H9 (cell line): ENCODE data around the gene MTA1. TPM values are rescaled to one million over a fixed set of nuclear protein-coding genes. Genes with fewer than 3 reads are reported as not detected.

Source experiments
- DNase-seq: peaks from one replicate; pipeline ENCODE4 v3.0.0-alpha.2; 2017
- H2AFZ ChIP-seq: one replicate; pipeline ENCODE4 v1.6.1; 2013; ENCODE audit warnings: mild to moderate bottlenecking, low read length, control low read depth, moderate library complexity
- H2AK5ac ChIP-seq: 2 replicates; pipeline ENCODE4 v1.6.1; 2013; ENCODE audit warnings: low read length, control low read depth, mixed read lengths; ENCODE audit not compliant: insufficient read length
- H2BK120ac ChIP-seq: one replicate; pipeline ENCODE4 v1.6.1; 2013; ENCODE audit warnings: low read depth, mild to moderate bottlenecking, low read length, control low read depth, inconsistent platforms; ENCODE audit not compliant: poor library complexity, severe bottlenecking
- H2BK12ac ChIP-seq: 2 replicates; pipeline ENCODE4 v1.6.1; 2013; ENCODE audit warnings: low read length, control low read depth, mixed read lengths, low read depth; ENCODE audit not compliant: insufficient read length
- H2BK15ac ChIP-seq: 2 replicates; pipeline ENCODE4 v1.6.1; 2013; ENCODE audit warnings: low read depth, low read length, control low read depth
- H2BK20ac ChIP-seq: one replicate; pipeline ENCODE4 v1.6.1; 2013; ENCODE audit warnings: low read depth, mild to moderate bottlenecking, low read length, control low read depth, inconsistent platforms; ENCODE audit not compliant: poor library complexity, severe bottlenecking
- H2BK5ac ChIP-seq: 2 replicates; pipeline ENCODE4 v1.6.1; 2013; ENCODE audit warnings: low read length, control low read depth, mixed read lengths; ENCODE audit not compliant: insufficient read length
- H3K14ac ChIP-seq: 2 replicates; pipeline ENCODE4 v1.6.1; 2013; ENCODE audit warnings: low read length, control low read depth; ENCODE audit not compliant: insufficient read depth
- H3K18ac ChIP-seq: 2 replicates; pipeline ENCODE4 v1.6.1; 2013; ENCODE audit warnings: low read depth, mild to moderate bottlenecking, mixed read lengths, low read length, control low read depth; ENCODE audit not compliant: insufficient read length
- H3K23ac ChIP-seq: 2 replicates; pipeline ENCODE4 v1.6.1; 2013; ENCODE audit warnings: low read length, control low read depth, mixed read lengths, low read depth; ENCODE audit not compliant: insufficient read length
- H3K23me2 ChIP-seq: 2 replicates; pipeline ENCODE4 v1.6.1; 2013; ENCODE audit warnings: low read depth, mild to moderate bottlenecking, mixed read lengths, low read length, control low read depth; ENCODE audit not compliant: insufficient read length, poor library complexity, severe bottlenecking
- H3K27ac ChIP-seq: 2 replicates; pipeline ENCODE4 v1.5.1; 2013; ENCODE audit warnings: low read length, control low read depth, mixed read lengths, low read depth; ENCODE audit not compliant: insufficient read length
- H3K27me3 ChIP-seq: 2 replicates; pipeline ENCODE4 v1.6.1; 2013; ENCODE audit warnings: low read length, control low read depth, inconsistent platforms; ENCODE audit not compliant: insufficient read depth
- H3K4ac ChIP-seq: 2 replicates; pipeline ENCODE4 v1.6.1; 2013; ENCODE audit warnings: low read depth, mild to moderate bottlenecking, control low read depth, inconsistent platforms, low read length, moderate library complexity
- H3K4me1 ChIP-seq: 2 replicates; pipeline ENCODE4 v1.6.1; 2013; ENCODE audit warnings: low read length, control low read depth, inconsistent platforms; ENCODE audit not compliant: insufficient read depth
- H3K4me2 ChIP-seq: 2 replicates; pipeline ENCODE4 v1.6.1; 2013; ENCODE audit warnings: low read length, control low read depth, mixed read lengths; ENCODE audit not compliant: insufficient read length, insufficient read depth
- H3K56ac ChIP-seq: 2 replicates; pipeline ENCODE4 v1.6.1; 2013; ENCODE audit warnings: low read depth, mild to moderate bottlenecking, mixed read lengths, low read length, control low read depth; ENCODE audit not compliant: insufficient read length
- H3K79me1 ChIP-seq: 2 replicates; pipeline ENCODE4 v1.6.1; 2013; ENCODE audit warnings: low read depth, mild to moderate bottlenecking, moderate library complexity, low read length, control low read depth, inconsistent platforms; ENCODE audit not compliant: insufficient read depth, poor library complexity, severe bottlenecking
- H3K79me2 ChIP-seq: 2 replicates; pipeline ENCODE4 v1.6.1; 2013; ENCODE audit warnings: low read length, control low read depth, inconsistent platforms; ENCODE audit not compliant: insufficient read depth
- H3K9ac ChIP-seq: 2 replicates; pipeline ENCODE4 v1.6.1; 2013; ENCODE audit warnings: low read length, control low read depth, mixed read lengths; ENCODE audit not compliant: insufficient read length; ENCODE audit errors: extremely low read depth
- H3K9me3 ChIP-seq: one replicate; pipeline ENCODE4 v1.6.1; 2013; ENCODE audit warnings: low read depth, low read length, inconsistent platforms; ENCODE audit not compliant: control insufficient read depth
- H3T11ph ChIP-seq: one replicate; pipeline ENCODE4 v1.6.1; 2013; ENCODE audit warnings: mild to moderate bottlenecking, low read length, control low read depth, inconsistent platforms
- H4K20me1 ChIP-seq: one replicate; pipeline ENCODE4 v1.6.1; 2013; ENCODE audit not compliant: control insufficient read depth, insufficient read length, insufficient read depth
- H4K5ac ChIP-seq: 2 replicates; pipeline ENCODE4 v1.6.1; 2013; ENCODE audit warnings: low read depth, mild to moderate bottlenecking, mixed read lengths, low read length, control low read depth; ENCODE audit not compliant: insufficient read length
- H4K8ac ChIP-seq: replicated peaks from 2 replicates; pipeline ENCODE4 v1.6.1; 2013; ENCODE audit warnings: low read length, control low read depth, mixed read lengths, low read depth; ENCODE audit not compliant: insufficient read length
- H4K91ac ChIP-seq: 2 replicates; pipeline ENCODE4 v1.6.1; 2013; ENCODE audit warnings: low read depth, mild to moderate bottlenecking, moderate library complexity, mixed read lengths, low read length, control low read depth; ENCODE audit not compliant: insufficient read length
- H3K27ac Mint-ChIP-seq, 3 experiments: 2 replicates in 2 of 3; 3 replicates in 1 of 3; pipeline ENCODE4 v1.8.0; 2020 to 2021; ENCODE audit warnings: mixed read lengths in 3 of 3, mild to moderate bottlenecking in 1 of 3, moderate library complexity in 1 of 3
- H3K27me3 Mint-ChIP-seq: 2 replicates; pipeline ENCODE4 v1.8.0; 2021; ENCODE audit warnings: low read depth, mild to moderate bottlenecking, moderate library complexity, mixed read lengths
- H3K36me3 Mint-ChIP-seq, 3 experiments: 2 replicates in 2 of 3; 3 replicates in 1 of 3; pipeline ENCODE4 v1.8.0; 2020 to 2021; ENCODE audit warnings: low read depth in 3 of 3, mixed read lengths in 3 of 3; ENCODE audit not compliant: insufficient read depth in 1 of 3
- H3K4me1 Mint-ChIP-seq, 2 experiments: 2 replicates each; pipeline ENCODE4 v1.8.0; 2020; ENCODE audit warnings: mixed read lengths in 2 of 2
- H3K4me3 Mint-ChIP-seq, 2 experiments: 2 replicates in 1 of 2; 3 replicates in 1 of 2; pipeline ENCODE4 v1.8.0; 2020 to 2021; ENCODE audit warnings: mild to moderate bottlenecking in 2 of 2, mixed read lengths in 2 of 2, moderate library complexity in 1 of 2
- H3K9me3 Mint-ChIP-seq, 2 experiments: 2 replicates in 1 of 2; 3 replicates in 1 of 2; pipeline ENCODE4 v1.8.0; 2020; ENCODE audit warnings: mild to moderate bottlenecking in 2 of 2, mixed read lengths in 2 of 2, moderate library complexity in 1 of 2
- WGBS: extraction: QIAGEN DNeasy Blood & Tissue Kit; methylation state at CpG from one replicate; pipeline ENCODE4 v1.1.7; 2013; ENCODE audit warnings: missing lambda C conversion rate, low lambda C conversion rate, mixed read lengths; ENCODE audit not compliant: insufficient read length; ENCODE audit errors: extremely low coverage; 5-methylcytosine and 5-hydroxymethylcytosine counted together
- total RNA-seq: library from RNA; stranded (reverse); gene quantifications from 2 replicates; pipeline ENCODE4 v1.2.1, GENCODE V29; 2021
- TF ChIP-seq, protein P1 (sequence below): fragments of 200-600 bp; sonication (generic); conservative IDR thresholded peaks from 3 replicates; pipeline ENCODE4 v1.8.0; 2021; ENCODE audit warnings: antibody characterized with exemption, mild to moderate bottlenecking

MTA1 gene
- total RNA-seq, 1 experiment from 2014 or later = 230 TPM

DNA sequence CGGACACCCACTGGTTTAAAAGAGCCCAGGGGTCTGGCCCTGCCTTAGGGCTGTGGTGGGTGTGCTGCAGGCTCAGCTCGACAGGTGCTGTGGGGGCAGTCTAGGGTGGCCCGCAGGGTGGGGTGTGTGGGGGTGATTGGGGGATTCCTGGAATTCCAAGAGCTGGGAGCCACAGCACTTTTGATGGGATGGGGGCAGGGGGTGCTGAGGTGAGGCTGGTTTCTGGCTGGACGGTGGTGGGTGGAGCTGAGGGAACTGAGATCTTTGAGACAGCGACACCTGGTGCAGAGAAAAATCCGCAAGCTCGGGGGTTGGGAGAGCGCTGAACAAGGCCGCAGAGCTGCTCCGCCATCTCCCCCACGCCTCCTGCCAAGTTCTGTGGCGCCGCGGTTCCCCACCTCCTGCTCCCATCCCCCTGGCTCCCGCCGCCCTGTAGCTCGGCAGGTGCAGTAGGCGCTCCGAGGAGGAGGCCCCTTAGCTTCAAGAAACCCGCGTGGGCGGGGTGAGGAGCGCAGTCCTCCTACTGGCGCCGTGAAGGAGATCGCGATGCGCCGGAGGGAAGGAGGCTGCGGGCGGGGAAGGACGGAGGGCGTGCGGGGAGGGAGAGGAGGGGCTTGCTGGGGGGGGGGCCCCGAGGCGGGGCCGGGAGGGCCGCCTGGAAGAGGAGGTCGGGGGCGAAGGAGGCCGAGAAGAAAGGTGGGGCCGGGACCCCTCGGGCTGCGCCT, 70.1 kb downstream of the MTA1 start:
- Histone ChIP-seq H3K4me1 (no peaks in the 10 kb centered on the region), H2BK15ac (no peak overlapping the region), H4K91ac (no peak overlapping the region), H3K9me3 (no peaks in the 10 kb centered on the region), H3K27me3 (peaks cover 26% of the 10 kb centered on the region; the same call in 1 of the 2 replicates), H2BK5ac (no peak overlapping the region), H2AFZ (no peak overlapping the region), H2BK20ac (no peak overlapping the region), H3K9ac (no peak overlapping the region), H2AK5ac (no peak overlapping the region), H2BK120ac (no peak overlapping the region), H3K27ac (no peak overlapping the region), H3K18ac (peak overlapping the region; percentile 61), H3K4me2 (peak overlapping the region; percentile 38), H3K23me2 (peaks cover 6% of the 10 kb centered on the region), H3K79me2 (no peaks in the 10 kb centered on the region), H3K79me1 (no peaks in the 10 kb centered on the region), H3K23ac (no peak overlapping the region), H4K20me1 (no peaks in the 10 kb centered on the region), H3K4ac (no peak overlapping the region; the same call in 1 of the 2 replicates), H4K8ac (no peak overlapping the region), H3K14ac (peak overlapping the region; percentile 82), H3T11ph (no peak overlapping the region), H3K56ac (no peak overlapping the region), H4K5ac (no peak overlapping the region), H2BK12ac (no peak overlapping the region)
- WGBS = no CpG with 5 or more reads among the region's 44 CpGs
- Mint-ChIP-seq H3K4me1 (peaks cover 4 to 14% of the 10 kb centered on the region in 2 experiments), H3K4me3 (peak overlapping the region; percentile 57 to 80), H3K36me3 (peaks cover 0 to 5% (median 0%) of the 10 kb centered on the region in 3 experiments; a peak in 2 of 7 replicates), H3K9me3 (peaks cover 0 to 4% of the 10 kb centered on the region in 2 experiments; a peak in 1 of 5 replicates), H3K27me3 (peaks cover 47% of the 10 kb centered on the region), H3K27ac (peak overlapping the region in 1 of 3 experiments; percentile 77; a peak in 1 of 7 replicates)
- DNase-seq = peak; percentile 86
- TF ChIP-seq, protein P1, sequence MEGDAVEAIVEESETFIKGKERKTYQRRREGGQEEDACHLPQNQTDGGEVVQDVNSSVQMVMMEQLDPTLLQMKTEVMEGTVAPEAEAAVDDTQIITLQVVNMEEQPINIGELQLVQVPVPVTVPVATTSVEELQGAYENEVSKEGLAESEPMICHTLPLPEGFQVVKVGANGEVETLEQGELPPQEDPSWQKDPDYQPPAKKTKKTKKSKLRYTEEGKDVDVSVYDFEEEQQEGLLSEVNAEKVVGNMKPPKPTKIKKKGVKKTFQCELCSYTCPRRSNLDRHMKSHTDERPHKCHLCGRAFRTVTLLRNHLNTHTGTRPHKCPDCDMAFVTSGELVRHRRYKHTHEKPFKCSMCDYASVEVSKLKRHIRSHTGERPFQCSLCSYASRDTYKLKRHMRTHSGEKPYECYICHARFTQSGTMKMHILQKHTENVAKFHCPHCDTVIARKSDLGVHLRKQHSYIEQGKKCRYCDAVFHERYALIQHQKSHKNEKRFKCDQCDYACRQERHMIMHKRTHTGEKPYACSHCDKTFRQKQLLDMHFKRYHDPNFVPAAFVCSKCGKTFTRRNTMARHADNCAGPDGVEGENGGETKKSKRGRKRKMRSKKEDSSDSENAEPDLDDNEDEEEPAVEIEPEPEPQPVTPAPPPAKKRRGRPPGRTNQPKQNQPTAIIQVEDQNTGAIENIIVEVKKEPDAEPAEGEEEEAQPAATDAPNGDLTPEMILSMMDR = peak; percentile 68
